Fibroblast of villous mesenchyme (primary cell): Measurements from ENCODE around the gene CDK6. TPM values are rescaled to one million over a fixed set of nuclear protein-coding genes. Genes with fewer than 3 reads are reported as not detected.

Source experiments
- DNase-seq: peaks from one replicate; pipeline ENCODE4 v3.0.0-alpha.2; 2010; ENCODE audit warnings: low read depth
- H3K4me3 ChIP-seq: 2 replicates; pipeline ENCODE4 v1.5.1; 2011; ENCODE audit warnings: low read depth, mild to moderate bottlenecking, low read length
- total RNA-seq: library from RNA; depleted of rRNA; stranded (reverse); fragments of >200 nt; gene quantifications from 2 replicates; pipeline ENCODE4 v1.2.3, GENCODE V29; 2012
- TF ChIP-seq, protein P1 (sequence below): IDR thresholded peaks from 2 replicates; pipeline ENCODE4 v1.5.1; 2012; ENCODE audit warnings: low read depth, mild to moderate bottlenecking, low read length; ENCODE audit not compliant: insufficient read depth

Gene CDK6
- total RNA-seq, 1 donor: 30.7 TPM

DNA sequence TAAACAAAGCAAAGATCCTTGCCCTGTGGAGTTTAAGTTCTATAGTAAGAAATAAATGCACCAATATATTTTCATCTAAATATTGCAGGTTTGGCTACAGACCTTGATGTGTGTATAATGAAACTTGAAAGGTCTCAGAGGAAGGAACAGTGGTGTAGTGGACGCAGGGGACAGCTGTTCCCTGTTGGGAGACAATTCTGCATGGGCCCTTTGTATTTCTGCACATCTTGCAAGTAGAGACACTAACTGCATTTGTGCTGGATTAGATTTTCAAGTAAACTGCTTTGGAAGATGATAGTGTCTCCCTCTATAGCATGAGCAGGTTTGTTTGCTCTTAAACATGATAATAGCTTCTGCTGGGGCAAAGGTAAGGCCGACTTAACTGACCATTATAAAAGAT, 188.7 kb downstream of the CDK6 start:
- no peak overlapping the region for H3K4me3 ChIP-seq
- TF ChIP-seq, protein P1, sequence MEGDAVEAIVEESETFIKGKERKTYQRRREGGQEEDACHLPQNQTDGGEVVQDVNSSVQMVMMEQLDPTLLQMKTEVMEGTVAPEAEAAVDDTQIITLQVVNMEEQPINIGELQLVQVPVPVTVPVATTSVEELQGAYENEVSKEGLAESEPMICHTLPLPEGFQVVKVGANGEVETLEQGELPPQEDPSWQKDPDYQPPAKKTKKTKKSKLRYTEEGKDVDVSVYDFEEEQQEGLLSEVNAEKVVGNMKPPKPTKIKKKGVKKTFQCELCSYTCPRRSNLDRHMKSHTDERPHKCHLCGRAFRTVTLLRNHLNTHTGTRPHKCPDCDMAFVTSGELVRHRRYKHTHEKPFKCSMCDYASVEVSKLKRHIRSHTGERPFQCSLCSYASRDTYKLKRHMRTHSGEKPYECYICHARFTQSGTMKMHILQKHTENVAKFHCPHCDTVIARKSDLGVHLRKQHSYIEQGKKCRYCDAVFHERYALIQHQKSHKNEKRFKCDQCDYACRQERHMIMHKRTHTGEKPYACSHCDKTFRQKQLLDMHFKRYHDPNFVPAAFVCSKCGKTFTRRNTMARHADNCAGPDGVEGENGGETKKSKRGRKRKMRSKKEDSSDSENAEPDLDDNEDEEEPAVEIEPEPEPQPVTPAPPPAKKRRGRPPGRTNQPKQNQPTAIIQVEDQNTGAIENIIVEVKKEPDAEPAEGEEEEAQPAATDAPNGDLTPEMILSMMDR: no peak
- DNase-seq: no peak

DNA sequence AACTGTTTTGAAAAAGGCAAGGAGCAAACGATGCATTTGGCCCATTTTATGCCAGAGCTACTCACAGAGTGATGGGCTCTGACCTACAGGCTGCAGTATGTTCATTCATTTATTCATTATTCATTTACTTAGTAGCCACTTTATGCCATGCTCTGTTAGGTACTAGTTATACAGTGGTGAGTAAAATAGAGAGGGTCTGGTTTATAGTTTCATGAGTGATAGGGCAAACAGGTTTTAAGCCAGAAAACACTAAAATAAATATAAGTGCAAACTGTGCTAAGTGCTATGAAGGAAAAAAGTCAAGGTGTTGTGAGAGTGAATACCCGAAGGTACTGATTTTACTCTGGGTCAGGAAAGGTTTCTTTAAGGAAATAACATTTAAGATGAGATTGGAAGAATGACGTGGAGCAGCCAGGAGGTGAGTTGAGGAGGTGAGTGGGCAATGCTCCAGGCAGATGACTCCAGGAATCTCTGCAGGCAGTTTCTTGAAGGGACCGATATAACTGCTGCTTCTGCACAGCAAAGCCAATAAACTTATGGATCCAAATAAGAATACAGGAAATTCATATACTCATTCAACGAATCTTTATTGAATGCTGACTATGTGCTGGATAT, 189.3 kb downstream of the CDK6 start:
- TF ChIP-seq, protein P1: no peak

DNA sequence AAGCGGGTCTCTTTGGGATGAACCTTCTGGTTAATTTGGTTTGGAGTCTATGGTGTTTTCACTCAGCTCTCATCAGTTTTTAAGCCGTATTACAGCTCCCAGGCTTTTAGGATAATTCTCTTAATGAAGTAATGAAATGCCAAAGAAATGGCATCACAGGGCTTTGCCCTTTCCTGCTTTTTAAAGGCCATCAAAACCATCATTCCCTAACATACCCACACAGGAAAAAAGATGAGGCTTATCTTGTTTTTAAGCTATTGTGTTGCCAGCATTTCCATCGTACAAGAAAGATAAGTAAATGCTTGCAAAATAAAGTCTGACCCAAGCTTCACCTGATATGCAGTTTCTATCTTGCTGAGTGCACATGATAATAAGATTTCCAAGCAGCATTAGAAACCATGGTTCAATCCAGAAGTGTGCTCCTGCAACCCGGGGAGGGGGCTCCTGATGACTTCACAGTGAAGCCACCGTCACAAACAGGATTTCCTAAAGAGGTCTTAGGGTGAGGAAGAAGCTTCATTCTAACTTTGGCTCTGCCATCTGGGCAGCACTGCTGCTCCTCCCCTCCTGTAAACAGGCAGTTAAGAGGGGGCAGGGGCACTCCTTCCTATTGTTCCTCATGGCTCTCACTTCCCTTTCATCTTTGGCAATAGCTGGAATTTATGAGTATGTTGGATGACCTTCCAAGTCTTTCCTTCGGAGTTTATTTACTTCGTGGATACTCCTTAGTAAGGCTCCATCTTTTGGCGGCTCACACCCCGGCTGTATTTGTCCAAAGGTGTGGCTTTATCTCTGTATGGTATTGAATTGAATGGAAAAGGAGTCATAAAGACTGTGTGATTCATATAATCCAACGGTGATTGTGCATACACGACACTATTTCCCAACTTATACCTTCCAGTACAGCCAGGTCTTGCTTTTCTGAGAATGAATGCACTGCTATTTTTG, 191.0 kb downstream of the CDK6 start:
- H3K4me3 ChIP-seq: no peak overlapping the region
- DNase-seq: no peak
- TF ChIP-seq, protein P1: no peak

More for the DNA sequence above, 189.3 kb downstream of the CDK6 start:
- DNase-seq: no peak
- H3K4me3 ChIP-seq: no peak overlapping the region

DNA sequence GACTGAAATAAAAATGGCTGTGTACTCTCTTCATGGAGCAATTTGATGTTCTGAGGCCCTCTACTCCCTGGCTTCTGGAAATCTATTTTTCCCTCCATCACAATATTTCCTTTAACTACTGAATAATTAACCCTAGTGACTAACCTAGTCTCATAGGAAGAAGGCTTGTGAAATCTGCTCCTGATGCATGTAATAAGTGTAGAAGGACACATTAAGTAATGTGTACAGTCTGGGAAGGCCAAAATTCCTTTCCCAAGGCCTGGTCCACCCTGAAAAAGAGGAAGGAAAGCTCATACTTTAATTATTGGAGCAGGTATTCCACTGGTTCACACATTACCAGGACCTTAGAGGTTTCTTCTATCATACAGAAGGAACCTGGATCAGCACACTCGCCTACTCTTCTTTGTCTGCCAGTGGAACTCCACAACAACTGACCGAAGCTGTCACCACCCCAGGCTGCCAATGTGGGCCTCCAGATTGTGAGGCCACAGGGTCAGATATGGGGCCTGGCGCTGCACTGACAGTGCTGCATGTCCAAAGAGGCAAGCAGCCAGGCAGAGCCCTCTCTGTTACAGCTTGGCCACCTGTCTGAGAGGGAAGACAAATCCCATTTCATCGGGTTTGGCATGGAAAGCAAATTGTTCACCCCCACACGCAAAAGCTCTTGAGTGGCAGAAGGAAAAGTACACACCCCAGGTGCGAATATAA, 191.8 kb downstream of the CDK6 start:
- TF ChIP-seq, protein P1: no peak
- no peak overlapping the region for H3K4me3 ChIP-seq
- DNase-seq: no peak

DNA sequence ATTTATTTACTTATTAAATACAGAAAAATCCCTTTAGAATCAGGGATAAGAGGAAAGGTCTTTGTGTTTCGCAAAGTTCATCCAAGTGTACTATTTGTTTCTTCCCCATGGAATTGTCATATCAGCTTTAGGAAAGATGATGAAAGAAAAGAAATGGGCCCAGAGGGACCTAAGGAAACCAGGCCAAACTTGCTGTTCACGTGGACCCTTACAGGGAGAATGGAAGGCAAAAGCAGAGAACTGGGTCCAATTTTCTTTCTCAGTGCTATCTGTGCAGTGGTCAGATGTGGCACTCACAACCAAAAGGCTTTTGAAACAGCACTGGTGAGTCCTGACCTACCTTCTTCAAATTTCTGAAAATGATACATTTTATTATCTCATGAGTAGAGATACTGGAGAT, 192.6 kb downstream of the CDK6 start:
- no peak overlapping the region for H3K4me3 ChIP-seq
- DNase-seq: no peak
- TF ChIP-seq, protein P1: no peak

DNA sequence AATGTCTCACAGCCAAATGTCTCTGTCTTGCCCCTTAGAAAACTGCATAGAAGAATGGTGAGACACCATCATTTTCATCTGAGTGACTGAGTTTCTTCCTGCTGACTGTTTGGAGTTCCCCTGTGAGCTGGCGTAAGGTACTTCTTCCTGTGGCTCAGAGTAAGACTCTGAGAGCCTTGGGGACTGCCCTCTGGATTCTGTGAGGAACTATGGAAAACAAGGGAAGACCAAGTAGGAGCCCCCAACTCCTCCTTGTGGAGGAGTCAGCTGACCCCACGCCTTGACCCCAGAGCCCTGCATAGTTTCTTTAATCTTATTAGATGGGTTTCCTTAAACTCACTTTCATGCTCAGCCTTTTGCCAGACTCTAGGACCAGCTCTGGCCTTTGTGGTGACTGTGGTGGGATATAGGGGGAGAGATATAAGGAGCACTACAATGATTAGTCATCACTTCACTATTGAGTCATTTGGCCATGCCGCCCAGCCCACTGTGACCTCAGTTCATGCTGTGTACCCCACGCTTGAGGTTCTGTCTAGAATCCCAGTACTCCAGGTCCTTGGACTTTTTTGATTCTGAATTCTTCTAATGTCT, 194.4 kb downstream of the CDK6 start:
- no peak overlapping the region for H3K4me3 ChIP-seq
- no peak for DNase-seq
- TF ChIP-seq, protein P1: no peak
